T-cell (primary cell): Measurements from ENCODE around the gene NAA60. TPM values are rescaled to one million over a fixed set of nuclear protein-coding genes. Genes with fewer than 3 reads are reported as not detected.

Experiments
- ATAC-seq, 4 experiments: fragments of 200-7000 bp in 3 of 4; fragments of 150-1000 bp in 1 of 4; cut with Tn5 transposase; replicated peaks in 1 of 4; 1 replicate in 3 of 4; 2 replicates in 1 of 4; pipeline ENCODE4 v1.10.0; 2021; ENCODE audit warnings: moderate library complexity in 3 of 4, mild to moderate bottlenecking in 2 of 4, moderate number of reproducible peaks in 1 of 4
- CTCF ChIA-PET, 2 donors: fragments of 300-600 bp; sonication (Branson Sonifier 250); formaldehyde crosslinking; loops; one replicate each; lab custom pipeline; 2022; ENCODE audit warnings: antibody characterized with exemption in 2 of 2; lab: Charles Lee
- POLR2A ChIA-PET, 2 donors: fragments of 300-600 bp; sonication (Branson Sonifier 250); formaldehyde crosslinking; loops; one replicate each; lab custom pipeline; 2022; ENCODE audit warnings: antibody characterized with exemption in 2 of 2; lab: Charles Lee
- DNase-seq, 35 experiments: peaks; one replicate each; pipeline versions ENCODE4 v3.0.0 to v3.0.0-alpha.2; 2013 to 2023
- H3K27ac ChIP-seq: one replicate; pipeline ENCODE4 v1.5.1; 2013; ENCODE audit warnings: low read length
- H3K27me3 ChIP-seq, 2 experiments: replicated peaks in 1 of 2; 1 replicate in 1 of 2; 2 replicates in 1 of 2; pipeline versions ENCODE4 v1.6.1 to v1.7.0; 2013; ENCODE audit warnings: low read length in 1 of 2, mixed read lengths in 1 of 2; ENCODE audit not compliant: control insufficient read depth in 2 of 2, insufficient read depth in 2 of 2; ENCODE audit errors: extremely low read depth in 1 of 2
- H3K36me3 ChIP-seq, 2 donors: 1 replicate in 1 of 2; 2 replicates in 1 of 2; pipeline versions ENCODE4 v1.6.1 to v1.7.0; 2013; ENCODE audit warnings: low read length in 1 of 2; ENCODE audit not compliant: control insufficient read depth in 2 of 2, insufficient read depth in 1 of 2; ENCODE audit errors: extremely low read depth in 1 of 2
- H3K4me1 ChIP-seq, 2 experiments: 1 replicate in 1 of 2; 2 replicates in 1 of 2; pipeline versions ENCODE4 v1.6.1 to v1.7.0; 2013; ENCODE audit warnings: low read length in 2 of 2, mixed read lengths in 1 of 2; ENCODE audit not compliant: insufficient read depth in 2 of 2, control insufficient read depth in 1 of 2; ENCODE audit errors: extremely low read depth in 1 of 2
- H3K4me3 ChIP-seq, 2 donors: 1 replicate in 1 of 2; 2 replicates in 1 of 2; pipeline versions ENCODE4 v1.5.1 to v1.7.0; 2013; ENCODE audit warnings: mild to moderate bottlenecking in 2 of 2, low read length in 1 of 2, moderate library complexity in 1 of 2; ENCODE audit not compliant: control insufficient read depth in 1 of 2; ENCODE audit errors: extremely low read depth in 1 of 2
- H3K9me3 ChIP-seq: 2 replicates; pipeline ENCODE4 v1.7.0; 2013
- H3K27ac Mint-ChIP-seq, 2 donors: one replicate each; pipeline ENCODE4 v1.8.0; 2020 to 2021; ENCODE audit warnings: mild to moderate bottlenecking in 2 of 2, mixed read lengths in 2 of 2
- H3K27me3 Mint-ChIP-seq, 2 donors: one replicate each; pipeline ENCODE4 v1.8.0; 2021 to 2022; ENCODE audit warnings: mixed read lengths in 2 of 2
- H3K36me3 Mint-ChIP-seq: one replicate; pipeline ENCODE4 v1.8.0; 2021; ENCODE audit warnings: mixed read lengths
- H3K4me1 Mint-ChIP-seq, 3 donors: one replicate each; pipeline ENCODE4 v1.8.0; 2020 to 2022; ENCODE audit warnings: mixed read lengths in 3 of 3, mild to moderate bottlenecking in 1 of 3
- H3K4me3 Mint-ChIP-seq, 3 donors: one replicate each; pipeline ENCODE4 v1.8.0; 2020 to 2022; ENCODE audit warnings: mild to moderate bottlenecking in 3 of 3, mixed read lengths in 3 of 3, moderate library complexity in 3 of 3
- H3K9me3 Mint-ChIP-seq, 3 donors: one replicate each; pipeline ENCODE4 v1.8.0; 2020 to 2022; ENCODE audit warnings: mixed read lengths in 3 of 3
- WGBS: methylation state at CpG from one replicate; pipeline ENCODE4 v1.1.5; 2013; ENCODE audit warnings: missing lambda C conversion rate; ENCODE audit not compliant: insufficient coverage; 5-methylcytosine and 5-hydroxymethylcytosine counted together
- total RNA-seq, 35 experiments: library from RNA in 6 of 35; stranded (reverse) in 6 of 35; fragments of 120-200 nt in 1 of 35; gene quantifications; one replicate each; pipeline versions ENCODE4 v1.2.1 to v1.2.4 and lab custom pipeline; 2013 to 2026

The NAA60 gene
- total RNA-seq, 5 donors from 2014 or later (not counting 1 experiment from before 2014, with no cell fraction given), result 40.9 to 67.6 (median 55.6) TPM

GRCh38 chr16:3467182-3467581 is 23.7 kb downstream of the NAA60 start:
- no peaks in the 10 kb centered on the region for H3K9me3 ChIP-seq
- DNase-seq (no peak), ATAC-seq (no peak)
- H3K9me3 Mint-ChIP-seq, result no peaks in the 10 kb centered on the region
- H3K4me1 ChIP-seq, result peaks cover 4 to 61% of the 10 kb centered on the region in 2 experiments
- H3K27me3 ChIP-seq, result peaks cover 0 to 2% of the 10 kb centered on the region in 2 experiments
- no peaks in the 10 kb centered on the region for H3K27me3 Mint-ChIP-seq
- ChIA-PET CTCF (interaction anchor here in 1 of 2 donors (0.6 kb wide), 1 partner anchor 690 kb away, joined by 4 read pairs; no protein-coding TSS in a partner anchor), POLR2A (no interaction called here)
- H3K4me1 Mint-ChIP-seq, result peaks cover 58 to 76% (median 72%) of the 10 kb centered on the region in 3 donors
- H3K4me3 Mint-ChIP-seq, result peak overlapping the region in 1 of 3 donors; percentile 42
- peaks cover 15% of the 10 kb centered on the region for H3K36me3 Mint-ChIP-seq
- no peak overlapping the region for H3K4me3 ChIP-seq
- H3K27ac ChIP-seq, result no peak overlapping the region
- peak overlapping the region; percentile 23 to 28 for H3K27ac Mint-ChIP-seq
- H3K36me3 ChIP-seq, result peaks cover 17 to 27% of the 10 kb centered on the region in 2 donors
- 97% methylated on average over 8 of the region's 8 CpGs for WGBS

GRCh38 chr16:3467921-3468320 is 24.4 kb downstream of the NAA60 start:
- Mint-ChIP-seq H3K4me3 (no peak overlapping the region), H3K36me3 (peaks cover 22% of the 10 kb centered on the region), H3K4me1 (peaks cover 60 to 77% (median 74%) of the 10 kb centered on the region in 3 donors), H3K9me3 (no peaks in the 10 kb centered on the region), H3K27ac (peak overlapping the region in 1 of 2 donors; percentile 52), H3K27me3 (no peaks in the 10 kb centered on the region)
- DNase-seq (no peak), ATAC-seq (peak in 1 of 4 experiments; percentile 22)
- Histone ChIP-seq H3K4me3 (no peak overlapping the region), H3K27ac (no peak overlapping the region), H3K36me3 (peaks cover 17 to 28% of the 10 kb centered on the region in 2 donors), H3K9me3 (no peaks in the 10 kb centered on the region), H3K4me1 (peaks cover 3 to 61% of the 10 kb centered on the region in 2 experiments), H3K27me3 (peaks cover 0 to 2% of the 10 kb centered on the region in 2 experiments)
- POLR2A ChIA-PET, result no interaction called here
- CTCF ChIA-PET, result no interaction called here
- WGBS, result no CpG with 5 or more reads among the region's 4 CpGs

- peaks cover 17 to 29% of the 10 kb centered on the region in 2 donors for H3K36me3 ChIP-seq
- DNase-seq, result no peak
- Mint-ChIP-seq H3K27ac (no peak overlapping the region), H3K4me1 (peaks cover 62 to 75% (median 74%) of the 10 kb centered on the region in 3 donors), H3K27me3 (no peaks in the 10 kb centered on the region), H3K4me3 (no peak overlapping the region), H3K36me3 (peaks cover 23% of the 10 kb centered on the region), H3K9me3 (no peaks in the 10 kb centered on the region)
- H3K27ac ChIP-seq, result no peak overlapping the region
- POLR2A ChIA-PET, result no interaction called here
- H3K4me1 ChIP-seq, result peaks cover 2 to 56% of the 10 kb centered on the region in 2 experiments
- peaks cover 0 to 2% of the 10 kb centered on the region in 2 experiments for H3K27me3 ChIP-seq
- no peaks in the 10 kb centered on the region for H3K9me3 ChIP-seq
- CTCF ChIA-PET, result no interaction called here
- WGBS, result 96% methylated on average over 13 of the region's 15 CpGs
- no peak for ATAC-seq
- H3K4me3 ChIP-seq, result no peak overlapping the region
Measured at GRCh38 chr16:3468501-3468900, 25.0 kb downstream of the NAA60 start.

GRCh38 chr16:3469736-3470135 is 26.3 kb downstream of the NAA60 start:
- peaks cover 23% of the 10 kb centered on the region for H3K36me3 Mint-ChIP-seq
- H3K27ac Mint-ChIP-seq, result no peak overlapping the region
- Histone ChIP-seq H3K4me1 (peaks cover 0 to 44% of the 10 kb centered on the region in 2 experiments), H3K4me3 (no peak overlapping the region), H3K27me3 (peaks cover 0 to 2% of the 10 kb centered on the region in 2 experiments), H3K27ac (no peak overlapping the region), H3K9me3 (no peaks in the 10 kb centered on the region), H3K36me3 (peaks cover 20 to 29% of the 10 kb centered on the region in 2 donors)
- no peak for DNase-seq
- peaks cover 56 to 65% (median 64%) of the 10 kb centered on the region in 3 donors for H3K4me1 Mint-ChIP-seq
- POLR2A ChIA-PET, result no interaction called here
- 83% methylated on average over 7 of the region's 7 CpGs for WGBS
- no peak overlapping the region for H3K4me3 Mint-ChIP-seq
- no peaks in the 10 kb centered on the region for H3K27me3 Mint-ChIP-seq
- no peak for ATAC-seq
- CTCF ChIA-PET, result no interaction called here
- H3K9me3 Mint-ChIP-seq, result no peaks in the 10 kb centered on the region

- no peak for ATAC-seq
- H3K36me3 ChIP-seq, result peaks cover 18 to 25% of the 10 kb centered on the region in 2 donors
- 100% methylated on average over 4 of the region's 9 CpGs for WGBS
- peaks cover 55 to 61% (median 57%) of the 10 kb centered on the region in 3 donors for H3K4me1 Mint-ChIP-seq
- H3K27ac ChIP-seq, result no peak overlapping the region
- peaks cover 0 to 2% of the 10 kb centered on the region in 2 experiments for H3K27me3 ChIP-seq
- ChIA-PET POLR2A (no interaction called here), CTCF (no interaction called here)
- no peak for DNase-seq
- no peak overlapping the region for H3K4me3 ChIP-seq
- no peaks in the 10 kb centered on the region for H3K27me3 Mint-ChIP-seq
- peaks cover 23% of the 10 kb centered on the region for H3K36me3 Mint-ChIP-seq
- no peak overlapping the region for H3K4me3 Mint-ChIP-seq
- no peaks in the 10 kb centered on the region for H3K9me3 ChIP-seq
- peaks cover 0 to 34% of the 10 kb centered on the region in 2 experiments for H3K4me1 ChIP-seq
- H3K9me3 Mint-ChIP-seq, result no peaks in the 10 kb centered on the region
- no peak overlapping the region for H3K27ac Mint-ChIP-seq
Measured at GRCh38 chr16:3470723-3471122, 27.2 kb downstream of the NAA60 start.

GRCh38 chr16:3471518-3472176 is 28.2 kb downstream of the NAA60 start:
- ATAC-seq (no peak), DNase-seq (no peak)
- Mint-ChIP-seq H3K27ac (no peak overlapping the region), H3K9me3 (no peaks in the 10 kb centered on the region), H3K4me1 (peaks cover 49 to 51% (median 50%) of the 10 kb centered on the region in 3 donors), H3K27me3 (no peaks in the 10 kb centered on the region), H3K4me3 (no peak overlapping the region), H3K36me3 (peaks cover 19% of the 10 kb centered on the region)
- ChIA-PET CTCF (no interaction called here), POLR2A (no interaction called here)
- Histone ChIP-seq H3K27ac (no peak overlapping the region), H3K4me1 (peaks cover 0 to 28% of the 10 kb centered on the region in 2 experiments), H3K4me3 (no peak overlapping the region), H3K36me3 (peaks cover 18 to 25% of the 10 kb centered on the region in 2 donors), H3K9me3 (no peaks in the 10 kb centered on the region), H3K27me3 (peaks cover 0 to 2% of the 10 kb centered on the region in 2 experiments)
- WGBS, result 92% methylated on average over 20 of the region's 20 CpGs
